Thymus (tissue), 11 donors: ENCODE measurements around the gene FAXC. TPM values are rescaled to one million over a fixed set of nuclear protein-coding genes. Genes with fewer than 3 reads are reported as not detected.

Experiments
- DNase-seq, 9 donors: peaks; one replicate each; pipeline ENCODE4 v3.0.0-alpha.2; 2013; ENCODE audit warnings: low spot score in 9 of 9, low read depth in 6 of 9, missing footprints in 1 of 9
- H3K27ac ChIP-seq, 2 donors: one replicate each; pipeline ENCODE4 v1.5.1; 2013; ENCODE audit warnings: control low read depth in 1 of 2, low read depth in 1 of 2, low read length in 1 of 2, mild to moderate bottlenecking in 1 of 2, moderate library complexity in 1 of 2
- H3K27me3 ChIP-seq, 2 donors: one replicate each; pipeline ENCODE4 v1.5.1; 2013; ENCODE audit warnings: low read length in 1 of 2; ENCODE audit not compliant: control insufficient read depth in 2 of 2, insufficient read depth in 1 of 2
- H3K36me3 ChIP-seq, 2 donors: one replicate each; pipeline ENCODE4 v1.5.1; 2013; ENCODE audit warnings: low read length in 1 of 2, mild to moderate bottlenecking in 1 of 2, moderate library complexity in 1 of 2; ENCODE audit not compliant: control insufficient read depth in 2 of 2, insufficient read depth in 2 of 2
- H3K4me1 ChIP-seq, 2 donors: one replicate each; pipeline ENCODE4 v1.5.1; 2013; ENCODE audit warnings: low read length in 2 of 2; ENCODE audit not compliant: control insufficient read depth in 2 of 2, insufficient read depth in 2 of 2
- H3K4me3 ChIP-seq, 2 donors: one replicate each; pipeline ENCODE4 v1.5.1; 2013; ENCODE audit warnings: low read length in 2 of 2, control low read depth in 1 of 2, mild to moderate bottlenecking in 1 of 2
- H3K9me3 ChIP-seq, 2 donors: one replicate each; pipeline ENCODE4 v1.5.1; 2013; ENCODE audit warnings: low read length in 1 of 2, mild to moderate bottlenecking in 1 of 2; ENCODE audit not compliant: control insufficient read depth in 2 of 2, insufficient read depth in 1 of 2
- WGBS: extraction: QIAGEN DNeasy Blood & Tissue Kit; methylation state at CpG from one replicate; pipeline ENCODE4 v1.1.7; 2013; 5-methylcytosine and 5-hydroxymethylcytosine counted together
- polyA plus RNA-seq: library from polyadenylated mRNA; stranded (reverse); fragments of 200-250 nt; gene quantifications from one replicate; pipeline ENCODE4 v1.2.3, GENCODE V29; 2013
- total RNA-seq: library from RNA; stranded (reverse); fragments of 120-200 nt; gene quantifications from one replicate; pipeline ENCODE4 v1.2.4, GENCODE V29; 2013
- donor health status: healthy.

The FAXC gene
- total and polyA plus RNA-seq, 2 donors: 2.9 to 11.7 TPM

- no peaks in the 10 kb centered on the region for H3K4me1 ChIP-seq
- no peak overlapping the region for H3K4me3 ChIP-seq
- no peak overlapping the region for H3K27ac ChIP-seq
- no peaks in the 10 kb centered on the region for H3K36me3 ChIP-seq
- H3K27me3 ChIP-seq: no peaks in the 10 kb centered on the region
- no peaks in the 10 kb centered on the region for H3K9me3 ChIP-seq
- over 99% methylated on average over 2 of the region's 2 CpGs for WGBS
- DNase-seq: no peak
Measured at GRCh38 chr6:99366852-99367251, 17.4 kb upstream of the FAXC start.

DNA sequence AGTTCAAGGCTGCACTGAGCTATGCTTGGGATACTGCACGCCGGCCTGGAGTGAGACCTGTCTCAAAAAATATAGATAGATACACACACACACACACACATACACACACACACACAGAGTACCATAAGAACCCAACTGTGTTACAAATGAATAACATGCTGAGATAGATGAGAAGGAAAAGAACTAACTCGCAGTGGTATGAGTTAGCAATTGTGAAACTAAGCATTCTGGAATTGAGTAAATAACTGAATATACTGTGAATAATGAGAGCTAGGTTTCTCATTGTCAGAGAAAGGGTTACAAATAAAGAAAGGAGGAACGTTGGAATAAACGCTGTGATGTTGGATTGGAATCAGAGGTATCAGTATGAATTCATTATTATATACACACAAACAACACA, 14.6 kb upstream of the FAXC start:
- Histone ChIP-seq H3K4me1 (no peaks in the 10 kb centered on the region), H3K4me3 (no peak overlapping the region), H3K27me3 (peaks cover 0 to 5% of the 10 kb centered on the region in 2 donors), H3K36me3 (no peaks in the 10 kb centered on the region), H3K27ac (no peak overlapping the region), H3K9me3 (no peaks in the 10 kb centered on the region)
- WGBS: 94% methylated on average over 5 of the region's 5 CpGs
- no peak for DNase-seq

DNA sequence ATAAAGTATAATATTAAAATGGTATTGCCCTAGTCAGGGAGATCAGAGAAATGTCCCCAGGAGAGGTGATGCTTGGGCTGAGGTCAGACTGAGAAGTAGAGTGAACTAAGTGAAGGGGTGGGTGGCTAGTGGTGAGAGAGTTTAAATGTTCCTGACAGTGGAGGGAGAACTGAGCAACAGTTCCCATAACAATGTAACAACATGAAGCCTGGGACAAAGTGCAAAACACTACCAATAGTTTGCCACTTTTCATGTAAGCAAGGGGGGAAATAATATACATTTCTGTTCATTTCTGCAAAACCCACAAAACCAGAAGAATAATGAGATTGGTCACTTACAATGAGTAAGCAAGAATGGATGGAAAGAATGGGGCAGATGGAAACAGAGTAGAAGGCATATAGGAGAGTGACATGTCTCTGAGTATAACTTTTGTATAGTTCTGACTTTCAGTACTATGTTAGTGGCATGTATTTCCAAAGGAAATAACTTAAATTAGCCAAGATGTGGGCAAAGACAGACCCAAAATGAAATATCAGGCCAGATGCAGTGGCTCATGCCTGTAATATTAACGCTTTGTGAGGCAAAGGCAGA, 13.3 kb upstream of the FAXC start:
- WGBS: 98% methylated on average over 1 of the region's 1 CpG
- peaks cover 0 to 5% of the 10 kb centered on the region in 2 donors for H3K27me3 ChIP-seq
- no peak for DNase-seq
- no peaks in the 10 kb centered on the region for H3K36me3 ChIP-seq
- no peaks in the 10 kb centered on the region for H3K9me3 ChIP-seq
- no peak overlapping the region for H3K4me3 ChIP-seq
- no peaks in the 10 kb centered on the region for H3K4me1 ChIP-seq
- H3K27ac ChIP-seq: no peak overlapping the region

DNA sequence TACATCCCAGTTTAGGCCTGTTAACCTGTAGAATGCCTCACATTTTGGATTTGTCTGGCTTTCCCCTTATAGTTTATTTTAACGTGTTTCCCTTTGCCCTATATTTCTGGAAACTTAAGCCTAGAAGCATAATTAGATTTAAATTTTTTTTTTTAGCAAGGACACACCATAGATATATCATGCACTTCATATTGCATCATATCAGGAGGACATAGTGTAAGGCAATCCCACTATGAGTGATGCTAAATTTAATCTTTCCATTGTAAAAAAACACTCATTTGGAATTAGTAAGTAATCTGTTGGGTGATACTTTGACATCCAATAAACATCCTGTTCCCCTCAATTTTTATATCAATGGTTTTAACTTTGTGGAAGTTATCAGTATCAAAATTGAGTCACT, 10.3 kb upstream of the FAXC start:
- Histone ChIP-seq H3K27me3 (peaks cover 0 to 5% of the 10 kb centered on the region in 2 donors), H3K36me3 (no peaks in the 10 kb centered on the region), H3K27ac (no peak overlapping the region), H3K9me3 (no peaks in the 10 kb centered on the region), H3K4me3 (no peak overlapping the region), H3K4me1 (no peaks in the 10 kb centered on the region)
- DNase-seq: no peak
- 90% methylated on average over 1 of the region's 1 CpG for WGBS

GRCh38 chr6:99356641-99357040, 7.2 kb upstream of the FAXC start:
- H3K9me3 ChIP-seq: no peaks in the 10 kb centered on the region
- DNase-seq: no peak
- WGBS: 89% methylated on average over 1 of the region's 1 CpG
- H3K4me3 ChIP-seq: no peak overlapping the region
- peaks cover 3 to 21% of the 10 kb centered on the region in 2 donors for H3K27me3 ChIP-seq
- H3K27ac ChIP-seq: no peak overlapping the region
- no peaks in the 10 kb centered on the region for H3K36me3 ChIP-seq
- H3K4me1 ChIP-seq: no peaks in the 10 kb centered on the region

- Histone ChIP-seq H3K36me3 (no peaks in the 10 kb centered on the region), H3K4me1 (no peaks in the 10 kb centered on the region), H3K27me3 (peaks cover 14 to 32% of the 10 kb centered on the region in 2 donors), H3K4me3 (no peak overlapping the region), H3K27ac (no peak overlapping the region), H3K9me3 (peaks cover 0 to 4% of the 10 kb centered on the region in 2 donors)
- WGBS: 77% methylated on average over 4 of the region's 4 CpGs
- DNase-seq: no peak
Measured at GRCh38 chr6:99354983-99355382, 5.5 kb upstream of the FAXC start.

- H3K27ac ChIP-seq: no peak overlapping the region
- no peak overlapping the region for H3K4me3 ChIP-seq
- DNase-seq: no peak
- H3K4me1 ChIP-seq: peaks cover 0 to 2% of the 10 kb centered on the region in 2 donors
- H3K27me3 ChIP-seq: peaks cover 30 to 51% of the 10 kb centered on the region in 2 donors
- no peaks in the 10 kb centered on the region for H3K36me3 ChIP-seq
- H3K9me3 ChIP-seq: peaks cover 0 to 4% of the 10 kb centered on the region in 2 donors
- 78% methylated on average over 9 of the region's 9 CpGs for WGBS
Measured at GRCh38 chr6:99353126-99353525, 3.7 kb upstream of the FAXC start.

GRCh38 chr6:99350573-99350972, 1.1 kb upstream of the FAXC start:
- WGBS: 36% methylated on average over 10 of the region's 10 CpGs
- Histone ChIP-seq H3K27ac (no peak overlapping the region), H3K27me3 (peaks cover 38 to 70% of the 10 kb centered on the region in 2 donors), H3K9me3 (peaks cover 0 to 4% of the 10 kb centered on the region in 2 donors), H3K4me1 (peaks cover 0 to 2% of the 10 kb centered on the region in 2 donors), H3K4me3 (no peak overlapping the region), H3K36me3 (no peaks in the 10 kb centered on the region)
- no peak for DNase-seq

DNA sequence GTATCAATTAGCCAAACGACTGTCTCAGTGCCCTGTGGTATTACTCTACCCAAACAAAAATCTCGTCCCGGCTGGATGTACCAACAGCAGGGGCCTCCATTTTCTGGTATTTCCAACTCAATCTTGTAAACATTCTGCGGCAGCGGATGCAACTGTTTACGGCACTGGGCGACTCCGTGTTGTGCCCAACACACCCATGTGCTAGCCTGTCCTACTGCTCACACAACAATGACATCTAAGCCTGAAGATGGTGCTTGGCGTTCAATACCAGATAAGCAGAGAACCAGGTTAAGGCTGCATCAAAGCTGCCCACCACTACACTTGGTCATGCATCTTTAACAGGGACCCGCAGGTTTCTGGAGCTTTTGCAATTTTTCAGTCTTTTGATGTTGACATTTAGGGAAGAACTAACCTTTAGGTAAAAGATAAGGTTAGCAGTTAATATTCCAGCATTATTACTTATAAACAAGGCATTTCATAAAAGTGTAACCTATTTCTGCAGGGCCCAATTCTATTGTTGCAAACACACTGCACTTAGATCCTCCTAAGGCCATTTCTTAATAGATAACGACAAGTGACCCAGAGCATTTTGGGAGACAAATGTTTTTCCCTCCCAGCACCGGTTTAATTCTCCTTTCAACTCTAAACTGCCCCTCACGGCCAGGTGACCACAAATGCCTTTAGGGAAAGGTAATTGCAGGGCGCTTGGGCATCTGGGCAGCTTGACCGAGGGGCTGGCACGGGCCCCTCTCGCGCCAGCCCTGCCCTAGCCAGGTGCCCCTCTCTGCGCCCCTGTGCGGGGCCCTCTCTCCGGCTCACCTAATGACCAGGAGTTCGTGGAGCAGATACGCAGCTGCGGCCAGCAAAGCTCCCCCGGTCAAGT, 945 bp downstream of the FAXC start:
- H3K27me3 ChIP-seq: peaks cover 34 to 76% of the 10 kb centered on the region in 2 donors
- DNase-seq: no peak
- peak overlapping the region in 1 of 2 donors; percentile 18 for H3K4me3 ChIP-seq
- 54% methylated on average over 25 of the region's 25 CpGs for WGBS
- H3K36me3 ChIP-seq: no peaks in the 10 kb centered on the region
- H3K4me1 ChIP-seq: peaks cover 0 to 2% of the 10 kb centered on the region in 2 donors
- H3K9me3 ChIP-seq: peaks cover 0 to 4% of the 10 kb centered on the region in 2 donors
- no peak overlapping the region for H3K27ac ChIP-seq
